GM12801 (cell line): Measurements from ENCODE around the gene KLHL29.

ENCODE experiments used
- CTCF ChIP-seq: IDR thresholded peaks from one replicate; pipeline ENCODE4 v1.5.1; 2011; ENCODE audit warnings: control low read depth; ENCODE audit not compliant: insufficient read length; ENCODE audit errors: extremely low read depth

KLHL29 gene

GRCh38 chr2:23700627-23701026 lies 315.6 kb downstream of the KLHL29 start:
- TF ChIP-seq CTCF = no peak

GRCh38 chr2:23703037-23703582 lies 318.1 kb downstream of the KLHL29 start:
- no peak for TF ChIP-seq CTCF

- no peak for TF ChIP-seq CTCF
Measured at GRCh38 chr2:23703583-23704385, 318.8 kb downstream of the KLHL29 start.

- TF ChIP-seq CTCF = no peak
Measured at GRCh38 chr2:23705771-23706612, 321.0 kb downstream of the KLHL29 start.

- no peak for TF ChIP-seq CTCF
Measured at GRCh38 chr2:23706613-23707078, 321.7 kb downstream of the KLHL29 start.

- TF ChIP-seq CTCF = no peak
Measured at GRCh38 chr2:23707096-23707495, 322.1 kb downstream of the KLHL29 start.

- no peak for TF ChIP-seq CTCF
Measured at GRCh38 chr2:23708771-23709170, 323.8 kb downstream of the KLHL29 start.
